ENCODE data around the gene SOX13. TPM values are rescaled to one million over a fixed set of nuclear protein-coding genes. Genes with fewer than 3 reads are reported as not detected.

The SOX13 gene
- total RNA-seq, 4 donors from 2014 or later = 15.6 to 31.1 (median 16.3) TPM

GRCh38 chr1:204152310-204153044 lies 79.6 kb downstream of the SOX13 start:
- Histone ChIP-seq H3K9me3 (no peaks in the 10 kb centered on the region), H3K4me3 (peak overlapping the region; percentile 46 to 59 (median 50)), H3K4me1 (peaks cover 5 to 7% of the 10 kb centered on the region in 2 donors), H3K36me3 (no peaks in the 10 kb centered on the region), H3K27me3 (peaks cover 7 to 28% (median 20%) of the 10 kb centered on the region in 3 donors), H3K27ac (no peak overlapping the region)
- in situ Hi-C loops (cut with MboI; ENCODE audit: low sequenced_read_pairs in 4 of 4) = loop anchor here in 1 of 4 donors (25.0 kb wide), 1 partner anchor 360 kb away; the partner anchor contains the start of gene MDM4
- DNase-seq (no peak), ATAC-seq (no peak)
- TF ChIP-seq CTCF (IDR thresholded peaks at IDR 0.05 in 4 of 5, conservative IDR thresholded peaks at IDR 0.05 in 1 of 5) (no peak), POLR2A (IDR thresholded peaks at IDR 0.05) (no peak)
- intact Hi-C loops (cut with DNase I; ENCODE audit: low total_unique reads) = no loop called here

- in situ Hi-C loops (cut with MboI; ENCODE audit: low sequenced_read_pairs in 4 of 4) = loop anchor here in 1 of 4 donors (25.0 kb wide), 1 partner anchor 359 kb away; the partner anchor contains the start of gene MDM4
- Histone ChIP-seq H3K27ac (no peak overlapping the region), H3K9me3 (no peaks in the 10 kb centered on the region), H3K27me3 (peaks cover 7 to 28% (median 20%) of the 10 kb centered on the region in 3 donors), H3K4me3 (no peak overlapping the region), H3K4me1 (peaks cover 5 to 7% of the 10 kb centered on the region in 2 donors), H3K36me3 (no peaks in the 10 kb centered on the region)
- intact Hi-C loops (cut with DNase I; ENCODE audit: low total_unique reads) = no loop called here
- TF ChIP-seq CTCF (IDR thresholded peaks at IDR 0.05 in 4 of 5, conservative IDR thresholded peaks at IDR 0.05 in 1 of 5) (no peak), POLR2A (IDR thresholded peaks at IDR 0.05) (no peak)
- DNase-seq (no peak), ATAC-seq (no peak)
Observed at GRCh38 chr1:204153667-204154066, 80.8 kb downstream of the SOX13 start.

GRCh38 chr1:204154568-204155255 lies 81.8 kb downstream of the SOX13 start:
- intact Hi-C loops (cut with DNase I; ENCODE audit: low total_unique reads) = no loop called here
- Histone ChIP-seq H3K4me1 (peaks cover 5 to 7% of the 10 kb centered on the region in 2 donors), H3K36me3 (no peaks in the 10 kb centered on the region), H3K27ac (no peak overlapping the region), H3K4me3 (no peak overlapping the region), H3K27me3 (peaks cover 7 to 28% (median 20%) of the 10 kb centered on the region in 3 donors), H3K9me3 (no peaks in the 10 kb centered on the region)
- ATAC-seq (no peak), DNase-seq (no peak)
- TF ChIP-seq CTCF (IDR thresholded peaks at IDR 0.05 in 4 of 5, conservative IDR thresholded peaks at IDR 0.05 in 1 of 5) (no peak), POLR2A (IDR thresholded peaks at IDR 0.05) (no peak)
- in situ Hi-C loops (cut with MboI; ENCODE audit: low sequenced_read_pairs in 4 of 4) = loop anchor here in 1 of 4 donors (5.0 to 25.0 kb wide), 2 partner anchors 208 to 358 kb away; partner anchors contain the start of gene MDM4

- no peaks in the 10 kb centered on the region for H3K36me3 ChIP-seq
- intact Hi-C loops (cut with DNase I; ENCODE audit: low total_unique reads) (no loop called here), in situ Hi-C loops (cut with MboI; ENCODE audit: low sequenced_read_pairs in 4 of 4) (loop anchor here in 1 of 4 donors (5.0 to 25.0 kb wide), 2 partner anchors 206 to 356 kb away; partner anchors contain the start of gene MDM4)
- no peak overlapping the region for H3K27ac ChIP-seq
- H3K9me3 ChIP-seq = no peaks in the 10 kb centered on the region
- no peak for DNase-seq
- H3K4me3 ChIP-seq = no peak overlapping the region
- no peak for TF ChIP-seq CTCF (IDR thresholded peaks at IDR 0.05 in 4 of 5, conservative IDR thresholded peaks at IDR 0.05 in 1 of 5)
- no peak for TF ChIP-seq POLR2A (IDR thresholded peaks at IDR 0.05)
- H3K4me1 ChIP-seq = peaks cover 3 to 5% of the 10 kb centered on the region in 2 donors
- H3K27me3 ChIP-seq = peaks cover 7 to 22% (median 18%) of the 10 kb centered on the region in 3 donors
- no peak for ATAC-seq
Observed at GRCh38 chr1:204155881-204156280, 83.0 kb downstream of the SOX13 start.

Data from gastrocnemius medialis (tissue), 4 donors.